ENCODE results near the gene SMIM9. TPM values are rescaled to one million over a fixed set of nuclear protein-coding genes. Genes with fewer than 3 reads are reported as not detected.

Gene SMIM9
- total RNA-seq, 1 experiment from 2014 or later, result not detected

DNA sequence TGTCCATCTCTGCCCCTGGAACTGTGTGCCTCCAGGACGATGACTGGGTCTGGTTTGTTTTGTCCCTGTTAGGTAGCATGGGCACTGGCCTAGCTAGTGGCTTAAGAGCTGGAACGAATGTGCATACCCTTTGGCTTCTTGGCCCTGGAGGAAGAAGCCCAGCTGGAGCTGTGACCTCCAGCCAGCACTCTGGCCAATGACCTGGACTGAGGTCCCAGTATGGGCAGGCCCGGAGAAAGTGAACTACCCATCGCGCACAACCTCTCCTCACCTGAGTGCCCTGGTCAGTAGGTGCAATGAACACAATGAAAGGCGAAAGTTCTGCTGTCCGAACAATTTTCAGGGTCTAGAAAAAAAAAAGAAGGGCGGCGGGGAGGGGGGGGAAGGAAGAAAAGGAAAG lies 53.5 kb downstream of the SMIM9 start:
- POLR2A ChIA-PET (ENCODE audit: low non-redundant PET), result interaction anchor here (0.6 kb wide), 1 partner anchor 31 kb away, joined by 3 read pairs; no protein-coding TSS in a partner anchor
- CTCF ChIA-PET, result no interaction called here
- Histone ChIP-seq H3K9me3 (ENCODE audit: low read depth, low read length, poor library complexity, severe bottlenecking) (no peaks in the 10 kb centered on the region), H3K4me1 (ENCODE audit: insufficient read depth, low read length, poor library complexity, severe bottlenecking) (no peaks in the 10 kb centered on the region), H3K27ac (ENCODE audit: low read depth, low read length, poor library complexity, severe bottlenecking) (no peak overlapping the region), H3K36me3 (ENCODE audit: insufficient read depth, low read length, poor library complexity, severe bottlenecking) (peaks cover 15% of the 10 kb centered on the region), H3K27me3 (replicated peaks; ENCODE audit: insufficient read depth, low read depth, low read length, poor library complexity) (no peaks in the 10 kb centered on the region), H3K4me3 (ENCODE audit: low read depth, low read length, poor library complexity, severe bottlenecking) (no peak overlapping the region)
- no peak for TF ChIP-seq EZH2 (IDR thresholded peaks at IDR 0.05; ENCODE audit: borderline replicate concordance, low read depth, low read length, poor library complexity, severe bottlenecking)
- TF ChIP-seq, protein P1, sequence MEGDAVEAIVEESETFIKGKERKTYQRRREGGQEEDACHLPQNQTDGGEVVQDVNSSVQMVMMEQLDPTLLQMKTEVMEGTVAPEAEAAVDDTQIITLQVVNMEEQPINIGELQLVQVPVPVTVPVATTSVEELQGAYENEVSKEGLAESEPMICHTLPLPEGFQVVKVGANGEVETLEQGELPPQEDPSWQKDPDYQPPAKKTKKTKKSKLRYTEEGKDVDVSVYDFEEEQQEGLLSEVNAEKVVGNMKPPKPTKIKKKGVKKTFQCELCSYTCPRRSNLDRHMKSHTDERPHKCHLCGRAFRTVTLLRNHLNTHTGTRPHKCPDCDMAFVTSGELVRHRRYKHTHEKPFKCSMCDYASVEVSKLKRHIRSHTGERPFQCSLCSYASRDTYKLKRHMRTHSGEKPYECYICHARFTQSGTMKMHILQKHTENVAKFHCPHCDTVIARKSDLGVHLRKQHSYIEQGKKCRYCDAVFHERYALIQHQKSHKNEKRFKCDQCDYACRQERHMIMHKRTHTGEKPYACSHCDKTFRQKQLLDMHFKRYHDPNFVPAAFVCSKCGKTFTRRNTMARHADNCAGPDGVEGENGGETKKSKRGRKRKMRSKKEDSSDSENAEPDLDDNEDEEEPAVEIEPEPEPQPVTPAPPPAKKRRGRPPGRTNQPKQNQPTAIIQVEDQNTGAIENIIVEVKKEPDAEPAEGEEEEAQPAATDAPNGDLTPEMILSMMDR (conservative IDR thresholded peaks at IDR 0.05; ENCODE audit: low read depth, low read length), result no peak
- intact Hi-C loops (cut with micrococcal nuclease; ENCODE audit: unreplicated experiment), result no loop called here
- BruUV-seq (replicated peaks), result no TSS peak
- DNase-seq (ENCODE audit: low spot score), result no peak

DNA sequence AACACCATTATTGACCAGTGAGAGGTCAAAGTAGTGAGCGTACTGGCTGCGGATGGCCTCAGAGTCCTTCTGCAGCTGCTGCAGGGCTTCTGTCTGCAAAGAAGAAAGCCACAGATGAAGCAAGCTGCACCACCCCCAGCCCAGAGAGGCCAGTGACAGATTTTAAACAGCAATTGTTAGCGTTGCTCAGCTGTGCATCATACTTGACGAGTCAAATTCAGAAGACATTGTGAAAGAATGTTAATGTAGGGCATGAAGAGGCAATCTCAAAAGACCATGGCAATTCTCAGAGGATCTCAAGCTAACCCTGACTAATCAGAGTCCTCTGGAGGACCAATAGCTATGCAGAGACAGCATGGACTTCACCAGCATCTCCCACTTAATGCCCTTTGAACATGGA lies 55.2 kb downstream of the SMIM9 start:
- Histone ChIP-seq H3K27me3 (replicated peaks; ENCODE audit: insufficient read depth, low read depth, low read length, poor library complexity) (no peaks in the 10 kb centered on the region), H3K9me3 (ENCODE audit: low read depth, low read length, poor library complexity, severe bottlenecking) (no peaks in the 10 kb centered on the region), H3K27ac (ENCODE audit: low read depth, low read length, poor library complexity, severe bottlenecking) (no peak overlapping the region), H3K4me3 (ENCODE audit: low read depth, low read length, poor library complexity, severe bottlenecking) (no peak overlapping the region), H3K4me1 (ENCODE audit: insufficient read depth, low read length, poor library complexity, severe bottlenecking) (no peaks in the 10 kb centered on the region), H3K36me3 (ENCODE audit: insufficient read depth, low read length, poor library complexity, severe bottlenecking) (peaks cover 27% of the 10 kb centered on the region)
- POLR2A ChIA-PET (ENCODE audit: low non-redundant PET), result interaction anchor here (0.7 kb wide), 1 partner anchor 8 kb away, joined by 17 read pairs; no protein-coding TSS in a partner anchor
- no peak for TF ChIP-seq EZH2 (IDR thresholded peaks at IDR 0.05; ENCODE audit: borderline replicate concordance, low read depth, low read length, poor library complexity, severe bottlenecking)
- TF ChIP-seq, protein P1 (conservative IDR thresholded peaks at IDR 0.05; ENCODE audit: low read depth, low read length), result no peak
- no TSS peak for BruUV-seq (replicated peaks)
- intact Hi-C loops (cut with micrococcal nuclease; ENCODE audit: unreplicated experiment), result no loop called here
- no peak for DNase-seq (ENCODE audit: low spot score)
- CTCF ChIA-PET, result no interaction called here

DNA sequence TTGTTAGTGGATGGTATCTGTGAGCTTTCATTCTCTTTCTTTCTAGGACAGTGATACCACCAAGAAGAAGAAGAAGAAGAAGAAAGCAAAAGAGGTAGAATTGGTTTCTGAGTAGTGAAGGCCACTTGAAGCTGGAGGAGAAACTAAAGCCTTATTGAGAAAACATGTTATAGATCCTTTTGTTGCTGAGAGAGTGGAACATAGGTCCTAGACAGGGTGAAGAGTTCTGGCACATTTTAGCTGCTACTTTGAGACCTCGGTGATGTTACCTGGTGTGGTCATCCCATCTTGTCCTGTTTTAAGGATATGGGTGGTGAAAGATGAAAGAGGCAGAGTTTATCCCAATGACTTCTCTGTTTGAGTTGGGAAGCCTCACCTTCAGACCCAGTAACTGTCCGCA lies 57.7 kb downstream of the SMIM9 start:
- ChIA-PET CTCF (no interaction called here), POLR2A (ENCODE audit: low non-redundant PET) (no interaction called here)
- no peaks in the 10 kb centered on the region for H3K27me3 ChIP-seq (replicated peaks; ENCODE audit: insufficient read depth, low read depth, low read length, poor library complexity)
- H3K4me3 ChIP-seq (ENCODE audit: low read depth, low read length, poor library complexity, severe bottlenecking), result no peak overlapping the region
- no peaks in the 10 kb centered on the region for H3K4me1 ChIP-seq (ENCODE audit: insufficient read depth, low read length, poor library complexity, severe bottlenecking)
- peaks cover 46% of the 10 kb centered on the region for H3K36me3 ChIP-seq (ENCODE audit: insufficient read depth, low read length, poor library complexity, severe bottlenecking)
- peaks cover 3% of the 10 kb centered on the region for H3K9me3 ChIP-seq (ENCODE audit: low read depth, low read length, poor library complexity, severe bottlenecking)
- no peak for DNase-seq (ENCODE audit: low spot score)
- no peak overlapping the region for H3K27ac ChIP-seq (ENCODE audit: low read depth, low read length, poor library complexity, severe bottlenecking)
- no TSS peak for BruUV-seq (replicated peaks)
- intact Hi-C loops (cut with micrococcal nuclease; ENCODE audit: unreplicated experiment), result no loop called here
- TF ChIP-seq, protein P1 (conservative IDR thresholded peaks at IDR 0.05; ENCODE audit: low read depth, low read length), result no peak
- TF ChIP-seq EZH2 (IDR thresholded peaks at IDR 0.05; ENCODE audit: borderline replicate concordance, low read depth, low read length, poor library complexity, severe bottlenecking), result no peak
